Activated CD4-positive, alpha-beta T cell treated with anti-CD3 and anti-CD28 coated beads, Interleukin-2, amount 50 U/mL, for 24 hours (primary cell): ENCODE data around the gene APLNR.

ENCODE experiments used
- DNase-seq, 2 donors: peaks; one replicate each; pipeline ENCODE4 v3.0.0-alpha.2; 2020; ENCODE audit warnings: low read depth in 1 of 2, low spot score in 1 of 2

APLNR gene

DNA sequence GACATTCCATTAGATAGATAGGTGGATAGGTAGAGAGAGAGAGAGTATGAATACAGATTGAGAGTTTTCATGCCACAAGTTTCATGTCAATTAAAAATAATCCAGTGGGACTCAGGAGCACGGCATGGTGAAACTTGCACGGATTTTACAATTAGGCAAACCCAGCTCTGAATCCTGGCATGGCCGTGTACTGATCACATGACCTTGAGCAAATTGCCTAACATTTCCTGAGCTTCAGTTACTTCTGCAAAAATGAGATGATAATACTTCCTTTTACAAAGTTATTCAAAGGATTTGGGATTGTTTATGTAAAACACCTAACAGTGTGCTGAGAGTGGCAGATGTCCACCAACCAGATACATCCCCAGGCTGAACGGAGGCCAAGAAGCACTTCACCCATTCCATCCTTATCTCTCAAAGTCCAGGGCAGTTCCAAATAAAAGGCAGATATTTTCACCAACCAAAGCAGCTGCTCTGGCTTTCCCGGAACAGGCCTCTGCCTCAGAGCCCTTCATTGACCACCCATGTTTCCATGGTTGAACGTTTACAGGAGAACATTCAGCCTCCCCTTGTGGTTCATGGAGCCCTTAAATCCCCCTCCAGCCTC is 17.9 kb downstream of the APLNR start:
- DNase-seq = no peak

DNA sequence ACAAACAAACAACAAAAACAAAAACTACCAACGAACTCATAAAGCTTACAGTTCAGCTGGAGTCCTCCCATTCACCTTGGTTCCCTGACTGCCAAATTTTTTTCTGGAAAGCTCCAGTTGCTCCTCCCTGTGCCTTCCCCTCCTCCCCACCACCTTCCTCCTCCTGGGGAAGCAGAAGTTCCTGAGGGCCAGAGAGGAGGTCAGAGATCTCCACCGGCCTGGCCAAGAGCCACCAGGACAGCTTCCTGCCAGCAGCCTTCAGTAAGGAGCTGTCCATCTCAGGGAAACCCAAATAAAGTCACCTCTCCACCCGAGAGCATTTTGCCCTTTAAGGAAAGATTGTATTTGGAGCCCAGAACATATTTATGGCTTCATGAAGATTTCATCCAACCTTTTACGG is 20.0 kb downstream of the APLNR start:
- DNase-seq = no peak

DNA sequence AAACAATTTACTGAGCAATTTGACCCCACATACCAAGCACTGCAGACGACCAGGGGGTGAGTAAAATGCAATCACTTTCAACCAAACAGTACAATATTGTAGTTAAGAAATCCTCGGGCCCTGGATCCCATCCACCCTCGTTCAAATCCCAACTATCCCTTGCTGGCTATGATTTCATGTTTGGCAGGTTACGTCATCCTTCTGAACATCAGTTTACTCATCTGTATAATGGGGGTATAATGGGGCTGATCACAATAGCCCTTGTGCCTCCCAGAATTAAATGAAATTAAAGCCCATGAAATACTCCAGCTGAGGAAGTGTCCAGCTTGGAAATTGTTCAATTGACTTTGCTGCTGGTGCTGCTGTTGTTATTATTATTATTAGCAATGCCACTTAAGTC is 20.6 kb downstream of the APLNR start:
- no peak for DNase-seq

DNA sequence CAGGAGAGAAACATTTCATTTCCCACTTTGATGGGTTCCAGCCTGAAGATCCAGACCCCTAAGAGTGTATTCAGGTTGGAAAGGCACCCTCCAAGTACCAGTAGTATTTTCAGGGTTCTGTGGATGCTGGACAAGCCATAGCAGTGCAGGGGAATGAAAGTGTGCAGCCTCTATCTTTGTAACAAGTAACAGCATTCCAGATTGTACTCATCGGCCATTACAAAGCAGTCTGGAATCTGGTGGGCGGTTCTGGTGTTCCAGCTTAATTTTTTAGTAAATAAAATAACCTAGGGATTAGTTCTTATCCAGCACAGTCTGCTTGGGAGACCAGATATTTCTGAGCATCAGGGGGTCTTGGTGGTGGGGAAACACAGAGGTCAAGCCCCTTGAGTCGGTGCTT is 22.6 kb downstream of the APLNR start:
- DNase-seq = no peak

DNA sequence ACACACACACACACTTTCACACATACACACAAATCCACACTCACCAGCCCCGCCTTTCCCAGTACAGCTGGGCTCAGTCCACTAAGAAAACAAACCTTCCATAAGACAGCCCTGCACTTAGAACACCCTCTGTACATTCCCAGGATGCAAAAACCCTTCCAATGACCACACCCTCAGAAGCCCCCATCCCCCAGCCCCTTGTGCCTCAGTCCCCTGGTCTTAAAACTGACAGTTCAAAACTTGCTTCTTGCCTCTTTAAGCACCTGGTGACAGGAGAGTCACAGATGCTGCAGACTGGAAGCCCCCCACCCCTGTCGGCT is 23.0 kb downstream of the APLNR start:
- DNase-seq = no peak

DNA sequence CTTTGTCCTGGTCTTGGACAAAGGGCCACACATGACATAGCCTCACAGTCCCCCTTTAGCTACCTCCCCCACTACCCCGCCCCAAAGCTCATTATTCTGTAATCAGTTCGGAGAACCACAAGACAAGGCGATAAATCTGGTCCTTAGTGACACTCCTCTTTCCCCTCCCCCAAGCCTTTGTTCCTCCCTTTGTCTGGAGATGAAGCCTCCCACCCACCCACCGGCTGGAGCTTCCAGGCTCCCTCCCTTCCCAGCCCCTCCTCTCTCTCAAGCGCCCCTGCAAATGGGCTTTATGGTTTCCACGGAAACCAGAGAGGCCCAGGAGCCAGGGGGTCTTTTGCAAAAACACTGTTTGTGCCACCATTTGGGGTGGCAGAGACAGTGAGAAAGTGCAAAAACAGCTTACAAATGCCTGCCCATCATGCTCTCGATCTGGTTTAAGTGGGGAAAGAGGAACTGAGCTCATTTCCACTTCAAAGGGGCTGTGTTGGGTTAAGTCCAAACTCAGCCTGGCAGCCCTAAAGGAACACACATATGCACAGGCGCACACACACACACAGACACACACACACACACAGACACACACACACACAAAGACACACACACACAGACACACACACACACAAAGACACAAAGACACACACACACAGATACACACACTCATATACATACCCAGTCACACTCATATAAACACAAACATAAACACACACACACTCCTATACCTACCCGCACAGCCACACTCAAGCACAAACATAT is 23.5 kb downstream of the APLNR start:
- no peak for DNase-seq

DNA sequence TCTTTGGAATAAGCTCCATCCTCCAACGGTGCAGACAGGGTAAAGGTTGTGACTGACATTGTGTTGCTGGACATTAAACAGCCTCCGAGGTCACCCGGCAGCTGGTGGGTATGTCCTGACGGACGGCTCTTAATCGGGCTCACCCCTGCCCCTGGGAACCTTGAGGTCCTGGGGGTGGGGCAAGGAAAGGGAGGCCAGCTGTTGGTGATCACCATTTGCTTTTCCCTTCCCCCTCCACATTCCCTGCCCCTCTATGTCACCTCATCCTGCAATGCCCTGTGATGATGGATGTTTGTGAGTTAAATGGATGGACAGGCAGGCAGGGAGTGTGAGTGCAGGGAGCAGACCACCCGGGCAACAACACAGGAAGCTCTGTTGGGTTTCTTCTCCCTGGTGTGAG is 26.3 kb downstream of the APLNR start:
- DNase-seq = no peak

DNA sequence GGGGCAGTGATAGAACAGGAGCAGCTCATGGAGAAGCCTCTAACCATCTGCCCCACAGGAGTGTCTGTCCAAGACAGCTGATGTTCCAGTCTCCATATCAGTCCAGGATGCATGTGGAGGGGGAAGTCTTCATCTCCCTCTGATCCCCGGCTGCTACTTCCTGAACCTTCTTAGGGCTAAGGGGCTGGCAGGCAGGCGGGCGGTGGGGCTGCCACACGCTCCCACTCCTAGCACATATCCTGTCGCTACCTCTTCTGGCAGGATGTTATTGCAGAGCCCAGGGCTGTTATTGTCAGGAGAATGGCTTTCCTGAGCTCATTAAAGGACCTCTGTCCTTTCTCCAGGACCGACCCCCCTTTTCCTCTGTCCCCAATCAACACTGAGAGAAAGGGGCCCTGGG is 29.9 kb downstream of the APLNR start:
- no peak for DNase-seq

DNA sequence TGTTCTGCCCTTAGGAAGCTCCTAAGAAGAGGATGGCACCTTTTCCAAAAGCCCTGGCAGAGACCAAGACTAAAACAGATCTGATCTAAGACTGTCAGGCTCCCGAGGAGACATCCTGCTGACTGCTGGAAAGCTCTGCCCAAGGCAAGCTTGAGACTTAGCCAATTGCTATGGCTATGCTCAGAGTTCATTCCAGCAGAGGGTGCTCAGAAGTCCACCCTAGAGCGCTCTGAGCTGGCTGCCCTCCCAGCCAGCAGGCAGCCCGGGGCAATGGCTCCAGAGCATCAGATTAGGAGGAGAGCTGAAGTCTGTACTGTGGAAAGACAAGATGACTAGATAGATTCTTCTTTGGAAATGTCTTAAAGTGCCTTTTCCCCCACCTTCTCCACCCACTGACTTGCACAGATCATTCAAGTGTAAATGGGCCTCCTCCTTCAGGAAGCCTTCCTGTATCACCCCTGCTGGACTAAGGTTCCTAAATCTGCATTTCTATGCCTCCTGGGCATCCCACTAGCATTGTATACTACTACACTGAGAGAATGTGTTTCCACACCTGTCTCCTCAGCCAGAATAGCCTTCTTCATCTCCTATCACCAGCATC is 31.9 kb downstream of the APLNR start:
- no peak for DNase-seq

DNA sequence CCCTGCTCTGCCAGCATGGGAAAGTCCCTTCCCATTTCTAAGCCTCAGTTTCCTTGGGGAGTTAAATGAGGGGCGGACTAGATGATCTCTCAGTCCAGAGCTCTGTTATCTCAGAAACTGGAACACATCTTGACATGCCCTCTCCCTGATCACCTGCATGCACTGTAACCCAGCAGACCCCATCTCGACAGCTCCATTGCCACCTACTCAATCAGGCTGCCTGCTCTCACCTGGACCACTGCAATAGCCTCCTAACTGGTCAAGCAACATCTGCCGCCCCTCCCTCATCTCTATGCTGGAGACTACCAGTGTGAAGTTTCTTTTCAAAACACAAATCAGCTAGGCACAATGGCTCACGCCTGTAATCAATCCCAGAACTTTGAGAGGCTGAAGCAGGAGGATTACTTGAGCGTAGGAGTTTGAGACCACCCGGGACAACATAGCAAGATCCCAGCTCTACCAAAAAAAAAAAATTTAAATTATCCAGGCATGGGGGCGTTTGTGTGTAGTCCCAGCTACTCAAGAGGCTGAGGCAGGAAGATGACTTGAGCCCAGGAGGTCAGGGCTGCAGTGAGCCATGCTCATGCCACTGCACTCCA is 33.1 kb downstream of the APLNR start:
- DNase-seq = no peak

DNA sequence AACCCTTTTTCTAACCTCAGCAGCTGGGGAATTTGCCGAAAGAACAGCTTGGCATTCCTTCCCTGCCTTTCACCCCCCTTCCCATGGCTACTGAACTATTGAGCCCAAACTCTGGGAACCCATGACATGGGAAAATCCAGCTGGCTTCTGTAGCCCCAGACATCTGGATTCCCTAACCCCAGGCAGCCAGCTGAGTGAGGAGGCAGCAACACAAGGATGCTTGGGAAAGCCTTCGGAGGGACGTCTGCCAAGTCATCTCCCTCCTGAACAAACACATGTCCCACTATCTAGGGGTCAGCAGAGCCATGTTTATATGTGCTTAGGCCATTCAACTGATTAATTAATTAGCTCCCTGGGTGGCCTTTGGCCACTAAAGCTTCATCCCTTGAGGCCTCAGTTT is 33.7 kb downstream of the APLNR start:
- DNase-seq = no peak

DNA sequence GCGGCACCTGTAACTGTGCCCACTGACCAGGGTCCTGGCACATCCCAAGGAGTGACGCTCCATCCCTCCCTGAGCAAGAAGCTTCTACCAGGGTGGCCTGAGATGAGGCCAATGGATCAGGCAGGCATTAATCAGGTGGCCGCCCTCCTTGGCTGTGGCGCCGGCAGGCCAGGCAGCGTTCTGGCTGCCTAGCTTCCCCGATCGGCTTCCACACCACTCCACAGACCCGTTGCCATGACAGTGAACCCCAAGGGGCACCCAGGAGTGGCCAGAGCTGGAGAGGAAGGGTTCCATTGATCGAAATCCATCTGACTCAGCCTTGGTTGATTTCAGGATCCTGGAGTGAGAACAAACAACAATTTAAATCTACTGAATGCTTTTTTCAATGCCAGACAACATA is 34.8 kb downstream of the APLNR start:
- no peak for DNase-seq

DNA sequence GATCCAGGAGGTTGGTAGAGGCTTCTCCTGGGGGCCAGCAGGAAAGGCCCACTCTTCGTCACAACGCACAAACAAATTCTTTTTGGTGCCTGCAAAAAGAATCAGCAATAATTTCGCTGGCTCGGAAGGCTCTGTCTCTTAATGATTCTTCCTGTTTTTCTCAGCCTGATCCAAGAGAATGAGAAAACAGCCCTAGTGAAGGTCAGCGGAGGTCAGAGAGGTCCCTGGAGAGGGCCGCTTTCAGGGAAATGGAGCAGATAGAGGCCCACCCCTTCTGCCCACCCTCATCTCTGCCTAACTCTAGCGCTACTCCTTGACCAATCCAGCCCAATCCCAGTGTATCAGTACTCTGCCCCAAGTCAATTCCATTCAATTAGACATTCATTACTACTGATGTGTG is 36.1 kb downstream of the APLNR start:
- DNase-seq = no peak

DNA sequence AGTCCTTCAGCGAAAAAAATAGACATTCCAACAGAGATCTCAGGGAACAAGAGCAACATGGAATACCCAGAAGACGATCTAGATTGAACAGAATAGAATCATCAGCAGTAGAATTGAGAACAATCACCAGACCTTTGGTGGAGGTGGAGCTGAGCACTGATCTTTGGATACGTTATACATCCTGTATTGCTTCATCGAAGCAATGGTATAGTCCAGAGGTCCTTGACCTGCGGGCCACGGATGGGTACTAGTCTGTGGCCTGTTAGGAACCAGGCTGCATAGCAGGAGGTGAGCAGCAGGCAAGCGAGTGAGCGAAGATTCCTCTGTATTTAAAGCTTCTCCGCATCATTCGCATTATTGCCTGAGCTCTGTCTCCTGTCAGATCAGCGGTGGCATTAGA is 37.7 kb downstream of the APLNR start:
- DNase-seq = no peak

DNA sequence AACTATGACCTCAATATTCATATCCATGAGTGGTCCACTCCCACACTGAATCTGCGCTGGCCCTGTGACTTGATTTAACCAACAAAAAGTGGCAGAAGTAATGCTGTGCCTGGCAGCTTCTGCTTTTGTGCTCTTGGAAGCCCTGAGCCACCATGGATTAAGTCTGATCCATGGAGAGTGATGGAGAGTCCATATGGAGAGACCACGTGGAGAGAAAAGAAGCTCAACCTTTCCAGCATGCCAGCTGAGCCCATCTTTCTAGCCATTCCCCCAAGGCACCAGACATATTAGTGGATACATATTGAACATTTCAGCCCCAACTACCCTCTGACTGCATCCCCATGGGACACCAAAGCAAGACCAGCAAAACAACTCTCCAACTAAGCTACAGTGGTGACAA is 39.3 kb downstream of the APLNR start:
- no peak for DNase-seq

DNA sequence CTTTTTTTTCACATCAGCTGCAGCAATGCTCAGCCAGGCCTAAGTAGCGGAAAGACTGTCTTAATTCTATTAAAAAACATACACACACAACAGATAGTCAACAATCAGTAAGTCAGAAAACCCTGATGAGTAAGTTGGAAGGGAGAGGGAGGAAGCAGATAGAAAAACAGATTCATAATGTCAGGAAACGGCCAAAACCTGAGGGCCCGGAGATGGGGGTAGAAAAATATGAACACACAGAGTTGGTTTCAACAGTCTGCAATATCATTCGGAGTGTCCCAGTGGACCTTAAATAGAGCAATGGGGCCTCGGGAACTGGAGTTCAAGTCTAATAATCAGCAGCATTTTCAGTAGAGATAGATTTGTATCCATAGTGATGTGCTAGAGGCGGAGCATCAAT is 40.5 kb downstream of the APLNR start:
- DNase-seq = no peak

DNA sequence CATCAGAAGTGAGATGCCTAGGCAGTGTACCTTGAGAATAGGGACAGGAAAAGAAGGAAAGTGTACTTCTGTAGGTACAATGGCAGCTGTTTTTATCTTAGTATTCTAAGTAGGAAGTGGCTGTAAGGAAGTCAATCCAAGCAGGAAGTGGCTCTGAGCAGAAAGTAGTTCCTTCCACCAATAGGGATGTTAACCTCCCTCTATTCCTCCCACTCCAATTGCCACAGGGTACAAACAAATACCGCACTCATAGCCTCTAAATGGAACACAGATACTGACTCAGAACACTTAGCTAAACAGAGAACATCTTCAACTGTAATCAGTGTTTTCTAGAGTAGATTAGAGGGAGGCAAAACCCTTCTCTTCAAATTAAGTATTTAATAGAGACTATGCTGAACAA is 44.7 kb downstream of the APLNR start:
- no peak for DNase-seq

DNA sequence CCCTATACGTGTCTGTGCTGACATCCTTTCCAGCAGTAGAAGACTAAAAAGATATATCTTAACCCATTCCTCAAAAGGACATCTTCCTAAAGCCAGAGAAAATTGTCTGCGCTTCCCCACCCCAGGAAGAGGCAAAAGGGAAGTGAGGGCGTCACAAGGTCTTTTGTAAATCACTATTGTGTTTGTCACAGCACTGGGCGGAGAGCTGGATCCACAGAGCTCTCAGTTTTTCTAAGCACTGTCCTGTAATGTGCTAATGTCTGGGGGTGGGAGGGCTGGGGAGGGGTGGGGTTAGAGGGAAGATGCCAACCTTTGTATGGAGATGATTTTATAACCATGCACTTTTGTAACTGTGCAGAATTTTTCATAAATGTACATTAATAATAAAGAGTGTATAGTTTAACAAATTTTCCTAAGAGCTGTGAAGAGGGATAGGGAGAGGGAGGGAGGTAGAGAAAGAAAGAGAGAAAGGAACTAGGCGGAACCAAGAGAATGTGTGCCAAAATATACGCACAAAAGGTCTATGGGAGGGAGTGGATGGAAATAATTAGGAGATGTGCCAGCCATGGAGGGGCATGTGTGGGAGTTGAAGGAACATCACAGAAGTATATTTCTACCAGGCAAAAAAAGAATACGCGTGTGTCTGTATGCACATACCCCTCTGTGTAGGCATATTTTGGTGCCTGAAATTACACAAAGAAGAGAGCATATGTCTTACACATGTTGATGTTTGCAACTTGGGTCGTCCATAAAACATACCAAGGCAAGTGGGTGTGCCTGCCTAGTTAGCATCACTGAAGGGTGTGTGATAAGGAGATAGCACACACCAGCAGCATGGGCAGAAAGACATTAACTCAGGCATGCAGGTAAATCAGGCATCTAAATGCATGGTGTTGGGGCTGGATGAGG is 45.5 kb downstream of the APLNR start:
- no peak for DNase-seq

DNA sequence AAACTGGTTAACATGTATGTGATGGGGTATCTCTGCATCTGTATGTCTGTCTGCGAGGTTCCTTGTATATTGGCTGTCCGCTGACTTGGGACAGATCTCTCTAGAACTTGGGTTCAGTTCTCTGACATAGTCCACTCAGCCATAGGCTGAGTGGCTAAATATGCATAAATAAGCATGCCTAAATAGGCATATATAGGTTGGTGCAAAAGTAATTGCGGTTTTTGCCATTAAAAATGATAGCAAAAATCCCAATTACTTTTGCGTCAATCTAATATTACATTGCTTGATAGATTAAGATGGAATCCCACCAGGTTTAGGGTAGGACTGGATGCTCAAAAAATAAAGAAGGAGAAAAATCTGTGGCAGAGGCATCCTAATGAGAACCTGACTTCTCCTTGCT is 46.5 kb downstream of the APLNR start:
- DNase-seq = no peak
